Muscle of back (tissue), 11 donors: ENCODE measurements around the gene TP53TG5. TPM values are rescaled to one million over a fixed set of nuclear protein-coding genes. Genes with fewer than 3 reads are reported as not detected.

Source experiments
- DNase-seq, 3 donors: peaks; one replicate each; pipeline versions ENCODE4 v3.0.0 to v3.0.0-alpha.2; 2013
- polyA plus RNA-seq, 10 donors: library from polyadenylated mRNA; unstranded; fragments of 120-200 nt; gene quantifications; one replicate each; pipeline ENCODE4 v1.2.1, GENCODE V29; 2013; ENCODE audit not compliant: insufficient read length in 10 of 10

TP53TG5 gene
- polyA plus RNA-seq, 10 donors = 0.41 to 1.4 (median 0.68) TPM

- no peak for DNase-seq
Observed at GRCh38 chr20:45336530-45337366, 41.4 kb downstream of the TP53TG5 start.

- DNase-seq = no peak
Observed at GRCh38 chr20:45330476-45330875, 47.6 kb downstream of the TP53TG5 start.

- no peak for DNase-seq
Observed at GRCh38 chr20:45329497-45330319, 48.4 kb downstream of the TP53TG5 start.

- no peak for DNase-seq
Observed at GRCh38 chr20:45328451-45328850, 49.7 kb downstream of the TP53TG5 start.

GRCh38 chr20:45325371-45325770 lies 52.8 kb downstream of the TP53TG5 start:
- DNase-seq = no peak

- DNase-seq = no peak
Observed at GRCh38 chr20:45323731-45324130, 54.4 kb downstream of the TP53TG5 start.

- DNase-seq = peak in 2 of 3 donors; percentile 31 to 41
Observed at GRCh38 chr20:45322952-45323383, 55.2 kb downstream of the TP53TG5 start.

Other genes with a start within 250 kb of the TP53TG5 start
- not detected for gene PI3, start 203.4 kb downstream of the TP53TG5 start, polyA plus RNA-seq
- gene SEMG1, start 171.3 kb downstream of the TP53TG5 start, polyA plus RNA-seq = under 1 TPM in 1 of 10 donors, not detected in 9; 0.07 TPM
- gene SEMG2, start 157.0 kb downstream of the TP53TG5 start, polyA plus RNA-seq = not detected
- under 1 TPM in 3 of 10 donors, not detected in 7; 0.34 to 0.71 (median 0.69) TPM for gene SLPI, start 123.8 kb downstream of the TP53TG5 start, polyA plus RNA-seq
- under 1 TPM in 1 of 10 donors, not detected in 9; 0.14 TPM for gene RBPJL, start 71.5 kb downstream of the TP53TG5 start, polyA plus RNA-seq
- 1 to 10 TPM in 2 of 10 donors, under 1 TPM in 8; 0.34 to 2.5 (median 0.63) TPM for gene MATN4, start 70.0 kb downstream of the TP53TG5 start, polyA plus RNA-seq
- gene SDC4, start 29.9 kb downstream of the TP53TG5 start, polyA plus RNA-seq = 10 to 100 TPM in 3 of 10 donors, 1 to 10 TPM in 7; 4.6 to 15.3 (median 7.7) TPM
- gene SYS1, start 15.2 kb downstream of the TP53TG5 start, polyA plus RNA-seq = 10 to 100 TPM; 13.7 to 17.9 (median 15.9) TPM
- 10 to 100 TPM; 17.2 to 26.4 (median 22.8) TPM for gene DBNDD2, start 30.0 kb upstream of the TP53TG5 start, polyA plus RNA-seq
- gene PIGT, start 37.8 kb upstream of the TP53TG5 start, polyA plus RNA-seq = 10 to 100 TPM; 61.2 to 79.5 (median 71.6) TPM
- 1 to 10 TPM in 1 of 10 donors, under 1 TPM in 6, not detected in 3; 0.26 to 1.9 (median 0.77) TPM for gene WFDC2, start 91.4 kb upstream of the TP53TG5 start, polyA plus RNA-seq
- not detected for gene SPINT3, start 137.3 kb upstream of the TP53TG5 start, polyA plus RNA-seq
- not detected for gene WFDC6, start 161.2 kb upstream of the TP53TG5 start, polyA plus RNA-seq
- under 1 TPM in 2 of 10 donors, not detected in 8; 0.11 to 0.16 TPM for gene EPPIN, start 169.1 kb upstream of the TP53TG5 start, polyA plus RNA-seq
- gene WFDC8, start 201.0 kb upstream of the TP53TG5 start, polyA plus RNA-seq = not detected